Psoas muscle (tissue), 8 donors: ENCODE results near the gene GSE1. TPM values are rescaled to one million over a fixed set of nuclear protein-coding genes. Genes with fewer than 3 reads are reported as not detected.
A peak's percentile ranks its signal among the peaks of the same experiment; 100 is the strongest.

ENCODE experiments used
- ATAC-seq, 4 donors: fragments of 200-7000 bp; cut with Tn5 transposase; one replicate each; pipeline ENCODE4 v1.9.1; 2020; ENCODE audit warnings: moderate library complexity in 3 of 4, mild to moderate bottlenecking in 2 of 4
- DNase-seq, 2 donors: peaks; one replicate each; pipeline ENCODE4 v3.0.0-alpha.2; 2020
- H3K27ac ChIP-seq: fragments of 200-600 bp; one replicate; pipeline ENCODE4 v1.8.0; 2022
- H3K27me3 ChIP-seq, 3 donors: fragments of 200-600 bp in 1 of 3; one replicate each; pipeline versions ENCODE4 v1.6.1 to v1.8.0; 2013 to 2022; ENCODE audit warnings: low read length in 2 of 3, mild to moderate bottlenecking in 2 of 3, moderate library complexity in 1 of 3; ENCODE audit not compliant: insufficient read depth in 3 of 3
- H3K36me3 ChIP-seq, 2 donors: fragments of 200-600 bp in 1 of 2; one replicate each; pipeline versions ENCODE4 v1.6.1 to v1.8.0; 2013 to 2022; ENCODE audit warnings: low read depth in 1 of 2, mild to moderate bottlenecking in 1 of 2, moderate library complexity in 1 of 2; ENCODE audit not compliant: insufficient read depth in 1 of 2
- H3K4me1 ChIP-seq: fragments of 200-600 bp; one replicate; pipeline ENCODE4 v1.8.0; 2022
- H3K4me3 ChIP-seq: fragments of 200-600 bp; one replicate; pipeline ENCODE4 v1.8.0; 2022; ENCODE audit warnings: mild to moderate bottlenecking
- H3K9me3 ChIP-seq: fragments of 200-600 bp; one replicate; pipeline ENCODE4 v1.8.0; 2022
- WGBS, 3 donors: extraction: QIAGEN DNeasy Blood & Tissue Kit; methylation state at CpG; one replicate each; pipeline versions ENCODE4 v1.1.6 to v1.1.7; 2013; 5-methylcytosine and 5-hydroxymethylcytosine counted together
- intact Hi-C, 2 donors: fragments of 100-400 bp; cut with DNase I; formaldehyde crosslinking; loops; one replicate each; pipeline versions ENCODE4 v1.11.0 to v1.14.2; 2022
- polyA plus RNA-seq, 3 donors: library from polyadenylated mRNA; stranded (reverse); fragments of 200-250 nt; gene quantifications; one replicate each; pipeline ENCODE4 v1.2.3, GENCODE V29; 2013
- total RNA-seq, 4 donors: library from RNA; stranded (reverse); fragmentation: NEBNext Ultra II Directional in 2 of 4; extraction: Animal tissue kit (Norgen Biotek cat#: 25700) in 2 of 4; gene quantifications; one replicate each; pipeline versions ENCODE4 v1.2.1 to v1.2.4, GENCODE V29; 2021 to 2023
- TF ChIP-seq, protein P1 (sequence below): fragments of 200-600 bp; IDR thresholded peaks from one replicate; pipeline ENCODE4 v1.8.0; 2022; ENCODE audit warnings: antibody characterized with exemption
- donor health status: healthy with polysubstance abuse.
- donor health status: DM: no; HTN: no; CAD: no; lungs with moderate emphysema.
- donor health status: Bipolar disorder and iron deficiency.
- donor health status: healthy.
- donor health status: DM: yes; HTN: yes; CAD: no.
- donor health status: DM: no; HTN: no; CAD: no.
- donor health status: DM: no; HTN: no; CAD: no.
- donor health status: DM: yes; HTN: yes; CAD: no.

The GSE1 gene
- total and polyA plus RNA-seq, 7 donors, result 10.8 to 90.5 (median 47.0) TPM

DNA sequence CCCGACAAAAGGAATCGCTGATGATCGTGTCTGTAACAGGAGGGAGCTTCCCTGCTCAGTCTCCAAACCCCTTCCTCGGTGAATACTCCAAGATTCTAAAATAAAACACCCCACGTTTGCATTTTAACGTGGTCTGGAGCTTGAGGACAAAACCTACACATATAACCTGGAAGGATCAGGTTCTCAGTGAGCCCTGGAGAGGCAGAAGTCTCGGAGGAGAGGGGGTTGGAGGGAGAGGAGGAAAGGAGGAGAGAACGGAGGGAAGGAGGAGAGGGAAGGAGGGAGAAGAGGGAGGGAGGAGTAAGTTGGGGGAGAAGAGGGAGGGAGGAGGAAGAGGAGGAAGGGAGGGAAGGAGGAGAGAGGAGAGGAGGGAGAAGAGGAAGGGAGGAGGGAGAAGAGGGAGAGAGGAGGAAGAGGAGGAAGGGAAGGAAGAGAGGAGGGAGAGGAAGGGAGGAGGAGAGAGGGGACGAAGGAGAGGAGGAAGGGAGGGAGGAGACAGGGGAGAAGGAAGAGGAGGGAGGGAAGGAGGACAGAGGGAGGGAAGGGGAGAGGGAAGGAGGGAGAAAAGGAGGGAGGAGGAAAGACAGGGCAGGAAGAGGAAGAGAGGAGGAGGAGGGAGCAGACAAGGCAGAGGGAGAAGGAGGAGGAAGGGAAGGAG lies 103.0 kb downstream of the GSE1 start:
- no peaks in the 10 kb centered on the region for H3K36me3 ChIP-seq
- DNase-seq (no peak), ATAC-seq (no peak)
- intact Hi-C loops, result loop anchor here (5.0 kb wide), 3 partner anchors 39 to 469 kb away; no protein-coding TSS in a partner anchor
- no peaks in the 10 kb centered on the region for H3K9me3 ChIP-seq
- H3K27me3 ChIP-seq, result peaks cover 0 to 2% (median 0%) of the 10 kb centered on the region in 3 donors
- no peak overlapping the region for H3K27ac ChIP-seq
- TF ChIP-seq, protein P1, sequence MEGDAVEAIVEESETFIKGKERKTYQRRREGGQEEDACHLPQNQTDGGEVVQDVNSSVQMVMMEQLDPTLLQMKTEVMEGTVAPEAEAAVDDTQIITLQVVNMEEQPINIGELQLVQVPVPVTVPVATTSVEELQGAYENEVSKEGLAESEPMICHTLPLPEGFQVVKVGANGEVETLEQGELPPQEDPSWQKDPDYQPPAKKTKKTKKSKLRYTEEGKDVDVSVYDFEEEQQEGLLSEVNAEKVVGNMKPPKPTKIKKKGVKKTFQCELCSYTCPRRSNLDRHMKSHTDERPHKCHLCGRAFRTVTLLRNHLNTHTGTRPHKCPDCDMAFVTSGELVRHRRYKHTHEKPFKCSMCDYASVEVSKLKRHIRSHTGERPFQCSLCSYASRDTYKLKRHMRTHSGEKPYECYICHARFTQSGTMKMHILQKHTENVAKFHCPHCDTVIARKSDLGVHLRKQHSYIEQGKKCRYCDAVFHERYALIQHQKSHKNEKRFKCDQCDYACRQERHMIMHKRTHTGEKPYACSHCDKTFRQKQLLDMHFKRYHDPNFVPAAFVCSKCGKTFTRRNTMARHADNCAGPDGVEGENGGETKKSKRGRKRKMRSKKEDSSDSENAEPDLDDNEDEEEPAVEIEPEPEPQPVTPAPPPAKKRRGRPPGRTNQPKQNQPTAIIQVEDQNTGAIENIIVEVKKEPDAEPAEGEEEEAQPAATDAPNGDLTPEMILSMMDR, result no peak
- WGBS, 3 donors, result 31 to 35% (median 32%) methylated on average over 9 of the region's 9 CpGs
- no peak overlapping the region for H3K4me3 ChIP-seq
- H3K4me1 ChIP-seq, result peaks cover 12% of the 10 kb centered on the region

DNA sequence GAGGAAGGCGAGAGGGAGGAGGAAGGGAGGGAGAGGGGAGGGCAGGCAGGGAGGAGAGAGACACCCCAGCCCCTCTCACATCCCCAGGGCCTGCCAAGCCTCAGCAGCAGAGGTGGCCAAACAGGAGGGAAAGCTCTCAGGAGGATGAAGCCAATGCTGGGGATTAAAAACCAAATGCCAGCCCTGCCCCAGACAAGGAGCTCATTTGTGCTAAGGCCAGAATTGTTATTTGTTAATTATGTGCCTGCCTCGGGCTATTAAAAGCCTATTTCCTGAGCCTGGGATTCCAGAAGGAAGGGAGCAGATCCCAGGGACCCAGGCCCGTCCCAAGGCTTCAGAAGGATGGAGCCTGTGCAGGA lies 103.5 kb downstream of the GSE1 start:
- intact Hi-C loops, result loop anchor here (5.0 kb wide), 3 partner anchors 39 to 469 kb away; no protein-coding TSS in a partner anchor
- no peak overlapping the region for H3K27ac ChIP-seq
- peaks cover 0 to 2% (median 0%) of the 10 kb centered on the region in 3 donors for H3K27me3 ChIP-seq
- TF ChIP-seq, protein P1, result no peak
- no peak for ATAC-seq
- 56 to 61% (median 56%) methylated on average over 3 of the region's 3 CpGs for WGBS, 3 donors
- peaks cover 17% of the 10 kb centered on the region for H3K4me1 ChIP-seq
- no peaks in the 10 kb centered on the region for H3K36me3 ChIP-seq
- H3K9me3 ChIP-seq, result no peaks in the 10 kb centered on the region
- no peak for DNase-seq
- H3K4me3 ChIP-seq, result no peak overlapping the region

DNA sequence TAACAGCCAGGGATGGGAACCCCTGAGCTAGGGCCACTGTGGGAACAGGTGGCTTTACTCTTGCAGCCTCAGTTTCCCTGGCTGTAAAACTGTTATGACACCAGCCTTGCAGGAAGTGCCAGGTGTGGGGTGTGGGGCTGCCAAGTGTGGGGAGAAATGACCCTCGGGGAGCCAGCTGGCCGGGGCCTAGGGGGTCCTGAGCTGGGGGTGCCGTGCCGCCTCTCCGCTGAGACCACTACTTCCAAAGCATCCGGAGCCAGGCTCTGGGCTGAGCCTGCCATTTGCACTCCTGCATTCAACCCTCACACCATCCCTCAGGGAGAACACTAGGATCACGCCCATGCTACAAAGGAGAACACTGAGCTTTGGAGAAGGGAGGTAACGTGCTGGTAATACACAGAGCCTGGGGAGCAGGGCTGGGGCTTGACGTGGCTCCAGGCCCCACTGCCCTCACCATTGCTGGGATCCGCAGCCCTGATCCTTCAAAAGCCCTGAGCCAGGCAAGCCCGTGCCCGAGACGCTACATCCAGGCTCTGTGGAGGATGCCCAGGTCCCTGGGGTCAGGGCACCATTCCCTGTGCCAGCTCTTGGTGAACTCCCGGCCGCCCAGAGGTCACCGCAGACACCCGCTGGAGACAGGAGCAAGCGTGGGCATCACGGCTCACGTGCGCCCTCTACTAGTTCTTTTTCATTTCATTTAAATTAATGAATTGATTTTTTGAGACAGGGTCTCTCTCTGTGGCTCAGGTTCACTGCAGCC lies 104.5 kb downstream of the GSE1 start:
- TF ChIP-seq, protein P1, result peak; percentile 79
- no peak overlapping the region for H3K4me3 ChIP-seq
- H3K4me1 ChIP-seq, result peaks cover 26% of the 10 kb centered on the region
- WGBS, 3 donors, result 34 to 45% (median 37%) methylated on average over 21 of the region's 21 CpGs
- H3K27ac ChIP-seq, result no peak overlapping the region
- ATAC-seq, result peak; percentile 47 to 69 (median 60)
- H3K9me3 ChIP-seq, result no peaks in the 10 kb centered on the region
- peak; percentile 71 to 84 for DNase-seq
- H3K36me3 ChIP-seq, result no peaks in the 10 kb centered on the region
- H3K27me3 ChIP-seq, result peaks cover 0 to 2% (median 0%) of the 10 kb centered on the region in 3 donors
- intact Hi-C loops, result loop anchor here (5.0 kb wide), 3 partner anchors 40 to 470 kb away; no protein-coding TSS in a partner anchor

DNA sequence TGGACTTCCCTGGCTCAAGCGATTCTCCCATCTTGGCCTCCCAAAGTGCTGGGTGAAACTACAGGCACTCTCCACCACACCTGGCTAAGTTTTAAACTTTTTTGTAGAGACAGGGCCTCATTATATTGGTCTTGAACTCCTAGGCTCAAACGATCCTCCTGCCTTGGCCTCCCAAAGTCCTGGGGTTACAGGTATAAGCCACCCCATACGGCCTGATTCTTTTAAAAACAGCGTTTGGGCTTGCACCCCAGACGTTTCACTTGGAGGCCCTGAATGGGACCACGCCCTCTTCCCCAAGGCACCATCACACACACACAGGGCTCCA lies 105.0 kb downstream of the GSE1 start:
- H3K9me3 ChIP-seq, result no peaks in the 10 kb centered on the region
- no peaks in the 10 kb centered on the region for H3K36me3 ChIP-seq
- peaks cover 0 to 2% (median 0%) of the 10 kb centered on the region in 3 donors for H3K27me3 ChIP-seq
- 37 to 39% (median 38%) methylated on average over 6 of the region's 6 CpGs for WGBS, 3 donors
- H3K4me3 ChIP-seq, result no peak overlapping the region
- no peak overlapping the region for H3K27ac ChIP-seq
- intact Hi-C loops, result loop anchor here (5.0 kb wide), 3 partner anchors 41 to 471 kb away; no protein-coding TSS in a partner anchor
- DNase-seq (no peak), ATAC-seq (no peak)
- TF ChIP-seq, protein P1, result no peak
- peaks cover 29% of the 10 kb centered on the region for H3K4me1 ChIP-seq
